SIG-M5 treated with dmso at 0.1 percent for 504 hours (cell line): Measurements from ENCODE around the gene ZKSCAN2.

ENCODE experiments used
- DNase-seq: peaks from one replicate; lab custom pipeline; 2025; ENCODE audit not compliant: unreplicated experiment; lab: John Stamatoyannopoulos, UW

ZKSCAN2 gene

GRCh38 chr16:25224731-25225319 is 32.8 kb downstream of the ZKSCAN2 start:
- DNase-seq: no peak

GRCh38 chr16:25223964-25224363 is 33.7 kb downstream of the ZKSCAN2 start:
- no peak for DNase-seq

GRCh38 chr16:25222959-25223358 is 34.7 kb downstream of the ZKSCAN2 start:
- no peak for DNase-seq

- DNase-seq: no peak
These were observed 38.4 kb downstream of the ZKSCAN2 start for GRCh38 chr16:25219070-25219737.

GRCh38 chr16:25217921-25218320 is 39.7 kb downstream of the ZKSCAN2 start:
- DNase-seq: no peak

GRCh38 chr16:25217112-25217511 is 40.5 kb downstream of the ZKSCAN2 start:
- DNase-seq: no peak

GRCh38 chr16:25213709-25214397 is 43.8 kb downstream of the ZKSCAN2 start:
- no peak for DNase-seq

- DNase-seq: no peak
These were observed 45.0 kb downstream of the ZKSCAN2 start for GRCh38 chr16:25212636-25213035.

GRCh38 chr16:25210758-25211157 is 46.9 kb downstream of the ZKSCAN2 start:
- peak; percentile 44 for DNase-seq

GRCh38 chr16:25199457-25199856 is 58.2 kb downstream of the ZKSCAN2 start:
- DNase-seq: no peak

GRCh38 chr16:25198021-25198420 is 59.6 kb downstream of the ZKSCAN2 start:
- DNase-seq: no peak

GRCh38 chr16:25194273-25194878 is 63.3 kb downstream of the ZKSCAN2 start:
- DNase-seq: no peak

GRCh38 chr16:25192096-25192495 is 65.5 kb downstream of the ZKSCAN2 start:
- no peak for DNase-seq

GRCh38 chr16:25189305-25189704 is 68.3 kb downstream of the ZKSCAN2 start:
- no peak for DNase-seq

- DNase-seq: no peak
These were observed 70.2 kb downstream of the ZKSCAN2 start for GRCh38 chr16:25187491-25187795.
